GM23338 (cell line): ENCODE data around the gene EXOC3L1. TPM values are rescaled to one million over a fixed set of nuclear protein-coding genes. Genes with fewer than 3 reads are reported as not detected.

Source experiments
- ATAC-seq: fragments of 200-7000 bp; cut with Tn5 transposase; 3 replicates; pipeline ENCODE4 v1.9.1; 2020
- DNase-seq: peaks from one replicate; pipeline ENCODE4 v3.0.0-alpha.2; 2015; ENCODE audit warnings: low spot score
- H2AFZ ChIP-seq: fragments of 200-600 bp; sonication (generic); 2 replicates; pipeline ENCODE4 v1.8.0; 2016; ENCODE audit warnings: antibody characterized with exemption, mild to moderate bottlenecking, moderate library complexity
- H3F3A ChIP-seq: fragments of 200-600 bp; sonication (generic); replicated peaks from 2 replicates; pipeline ENCODE4 v1.8.0; 2017; ENCODE audit warnings: antibody characterized with exemption, mixed run types, low read depth
- H3K27ac ChIP-seq: fragments of 200-600 bp; sonication (generic); 2 replicates; pipeline ENCODE4 v1.6.1; 2016; ENCODE audit warnings: low read depth
- H3K27me3 ChIP-seq: fragments of 200-600 bp; sonication (generic); 2 replicates; pipeline ENCODE4 v1.8.0; 2016; ENCODE audit warnings: mild to moderate bottlenecking, mixed run types, moderate library complexity; ENCODE audit not compliant: insufficient read depth
- H3K36me3 ChIP-seq: fragments of 200-600 bp; sonication (generic); 2 replicates; pipeline ENCODE4 v1.8.0; 2016; ENCODE audit warnings: mild to moderate bottlenecking; ENCODE audit not compliant: insufficient read depth
- H3K4me1 ChIP-seq: fragments of 200-600 bp; sonication (generic); 2 replicates; pipeline ENCODE4 v1.8.0; 2016; ENCODE audit warnings: mild to moderate bottlenecking, moderate library complexity; ENCODE audit not compliant: insufficient read depth
- H3K4me2 ChIP-seq: fragments of 200-600 bp; sonication (generic); 2 replicates; pipeline ENCODE4 v1.7.1; 2017; ENCODE audit warnings: mixed run types
- H3K4me3 ChIP-seq: fragments of 200-600 bp; sonication (generic); 2 replicates; pipeline ENCODE4 v1.6.1; 2016; ENCODE audit warnings: mixed run types
- H3K79me2 ChIP-seq: fragments of 200-600 bp; sonication (generic); replicated peaks from 2 replicates; pipeline ENCODE4 v1.8.0; 2017; ENCODE audit warnings: mild to moderate bottlenecking; ENCODE audit not compliant: insufficient read depth
- H3K9me2 ChIP-seq: fragments of 200-600 bp; sonication (generic); 2 replicates; pipeline ENCODE4 v1.8.0; 2017; ENCODE audit not compliant: insufficient read depth
- H4K20me1 ChIP-seq: fragments of 200-600 bp; sonication (generic); replicated peaks from 2 replicates; pipeline ENCODE4 v1.8.0; 2017; ENCODE audit warnings: mild to moderate bottlenecking; ENCODE audit not compliant: insufficient read depth
- H3K27ac Mint-ChIP-seq: 2 replicates; pipeline ENCODE4 v1.8.0; 2020; ENCODE audit warnings: inconsistent platforms, mild to moderate bottlenecking, moderate library complexity, mixed read lengths
- H3K27me3 Mint-ChIP-seq: 3 replicates; pipeline ENCODE4 v1.8.0; 2022; ENCODE audit warnings: low read depth, mild to moderate bottlenecking, moderate library complexity, mixed read lengths, inconsistent platforms; ENCODE audit not compliant: insufficient read depth, poor library complexity
- H3K36me3 Mint-ChIP-seq: 3 replicates; pipeline ENCODE4 v1.8.0; 2021; ENCODE audit warnings: low read depth, mild to moderate bottlenecking, inconsistent platforms, moderate library complexity, mixed read lengths
- H3K4me1 Mint-ChIP-seq: 3 replicates; pipeline ENCODE4 v1.8.0; 2020; ENCODE audit warnings: mild to moderate bottlenecking, inconsistent platforms, mixed read lengths
- H3K4me3 Mint-ChIP-seq: 3 replicates; pipeline ENCODE4 v1.8.0; 2021; ENCODE audit warnings: moderate library complexity, mild to moderate bottlenecking, inconsistent platforms, mixed read lengths
- H3K9me3 Mint-ChIP-seq: 3 replicates; pipeline ENCODE4 v1.8.0; 2020; ENCODE audit warnings: moderate library complexity, mild to moderate bottlenecking, inconsistent platforms, mixed read lengths
- CREB1 ChIP-seq: fragments of 250-450 bp; sonication (Bioruptor Pico); IDR thresholded peaks from 2 replicates; pipeline ENCODE4 v1.5.0; 2020; ENCODE audit warnings: low read depth, mild to moderate bottlenecking, moderate library complexity
- CTCF ChIP-seq, 2 experiments: fragments of 200-600 bp in 1 of 2; sonication (generic) in 1 of 2; conservative IDR thresholded peaks; 2 replicates each; pipeline versions ENCODE4 v1.5.1 to v1.6.1; 2016 to 2017; ENCODE audit warnings: antibody characterized with exemption in 2 of 2, low read depth in 2 of 2, mild to moderate bottlenecking in 2 of 2, moderate library complexity in 1 of 2
- ETS1 ChIP-seq: IDR thresholded peaks from 2 replicates; pipeline ENCODE4 v1.6.1; 2016; ENCODE audit warnings: antibody characterized with exemption
- EZH2 ChIP-seq: fragments of 200-600 bp; sonication (generic); IDR thresholded peaks from one replicate; pipeline ENCODE4 v1.8.0; 2017; ENCODE audit warnings: antibody characterized with exemption, mild to moderate bottlenecking, low read depth; ENCODE audit not compliant: unreplicated experiment
- EZH2phosphoT487 ChIP-seq: fragments of 200-600 bp; sonication (generic); IDR thresholded peaks from one replicate; pipeline ENCODE4 v1.8.1; 2018; ENCODE audit warnings: antibody characterized with exemption; ENCODE audit not compliant: unreplicated experiment
- JUNB ChIP-seq: IDR thresholded peaks from one replicate; pipeline ENCODE4 v1.6.1; 2016; ENCODE audit warnings: antibody characterized with exemption; ENCODE audit not compliant: unreplicated experiment
- NANOG ChIP-seq: IDR thresholded peaks from 2 replicates; pipeline ENCODE4 v1.6.1; 2016; ENCODE audit warnings: antibody characterized with exemption, borderline replicate concordance
- POLR2AphosphoS5 ChIP-seq: IDR thresholded peaks from 2 replicates; pipeline ENCODE4 v1.6.1; 2016; ENCODE audit warnings: antibody characterized with exemption, low read depth
- REST ChIP-seq: IDR thresholded peaks from one replicate; pipeline ENCODE4 v1.6.1; 2018; ENCODE audit warnings: antibody characterized with exemption; ENCODE audit not compliant: unreplicated experiment
- STAT1 ChIP-seq: IDR thresholded peaks from one replicate; pipeline ENCODE4 v1.6.1; 2016; ENCODE audit warnings: antibody characterized with exemption; ENCODE audit not compliant: unreplicated experiment
- ZNF114 ChIP-seq: fragments of 250-450 bp; sonication (Bioruptor Pico); IDR thresholded peaks from 2 replicates; pipeline ENCODE4 v1.5.0; 2020; ENCODE audit warnings: mild to moderate bottlenecking, moderate library complexity
- ZNF331 ChIP-seq: fragments of 250-450 bp; sonication (Bioruptor Pico); IDR thresholded peaks from 2 replicates; pipeline ENCODE4 v1.5.0; 2020; ENCODE audit warnings: low read depth, mild to moderate bottlenecking, moderate library complexity
- ZNF462 ChIP-seq: fragments of 250-450 bp; sonication (Bioruptor Pico); IDR thresholded peaks from 2 replicates; pipeline ENCODE4 v1.5.0; 2020; ENCODE audit warnings: mild to moderate bottlenecking, moderate library complexity
- polyA plus RNA-seq: library from polyadenylated mRNA; unstranded; fragments of >200 nt; fragmentation: Nextera tagmentation; extraction: Ambion mirVana; gene quantifications from 2 replicates; pipeline ENCODE4 v1.2.1, GENCODE V29; 2016
- total RNA-seq: library from RNA; depleted of rRNA; stranded (reverse); fragments of >200 nt; shearing (Covaris generic); gene quantifications from 2 replicates; pipeline ENCODE4 v1.2.3, GENCODE V29; 2014

EXOC3L1 gene
- total and polyA plus RNA-seq, 2 experiments from 2014 or later = 1.1 to 2.3 TPM

GRCh38 chr16:67227567-67227921, 37.6 kb upstream of the EXOC3L1 start:
- Histone ChIP-seq H3K4me1 (peaks cover 3% of the 10 kb centered on the region; the same call in 1 of the 2 replicates), H3K27me3 (no peaks in the 10 kb centered on the region), H3K27ac (peak overlapping the region; percentile 81; the same call in 1 of the 2 replicates), H3K4me2 (peak overlapping the region; percentile 93), H3K36me3 (peaks cover 9% of the 10 kb centered on the region; the same call in 1 of the 2 replicates), H4K20me1 (peaks cover 5% of the 10 kb centered on the region; the same call in 1 of the 2 replicates), H3F3A (no peaks in the 10 kb centered on the region), H2AFZ (peak overlapping the region; percentile 70; the same call in 1 of the 2 replicates), H3K79me2 (peaks cover 11% of the 10 kb centered on the region), H3K4me3 (peak overlapping the region; percentile 86), H3K9me2 (no peaks in the 10 kb centered on the region)
- Mint-ChIP-seq H3K9me3 (no peaks in the 10 kb centered on the region), H3K4me3 (peak overlapping the region; percentile 97), H3K27me3 (peaks cover 20% of the 10 kb centered on the region), H3K4me1 (peaks cover 14% of the 10 kb centered on the region), H3K36me3 (peaks cover 47% of the 10 kb centered on the region), H3K27ac (peak overlapping the region; percentile 95; the same call in 1 of the 2 replicates)
- no peak for ATAC-seq
- DNase-seq = no peak
- TF ChIP-seq REST (no peak), ZNF462 (CRISPR knock-in tag) (no peak), ZNF331 (no peak), ETS1 (no peak), CREB1 (no peak), NANOG (no peak), ZNF114 (CRISPR knock-in tag) (no peak), EZH2phosphoT487 (no peak), JUNB (no peak), POLR2AphosphoS5 (no peak), STAT1 (no peak), EZH2 (no peak), CTCF (conservative IDR thresholded peaks at IDR 0.05; ENCODE audit: low read depth in 2 of 2) (no peak)
